ENCODE results near the gene SPI1. TPM values are rescaled to one million over a fixed set of nuclear protein-coding genes. Genes with fewer than 3 reads are reported as not detected.

SPI1 gene
- total RNA-seq, 1 experiment from 2014 or later: not detected

DNA sequence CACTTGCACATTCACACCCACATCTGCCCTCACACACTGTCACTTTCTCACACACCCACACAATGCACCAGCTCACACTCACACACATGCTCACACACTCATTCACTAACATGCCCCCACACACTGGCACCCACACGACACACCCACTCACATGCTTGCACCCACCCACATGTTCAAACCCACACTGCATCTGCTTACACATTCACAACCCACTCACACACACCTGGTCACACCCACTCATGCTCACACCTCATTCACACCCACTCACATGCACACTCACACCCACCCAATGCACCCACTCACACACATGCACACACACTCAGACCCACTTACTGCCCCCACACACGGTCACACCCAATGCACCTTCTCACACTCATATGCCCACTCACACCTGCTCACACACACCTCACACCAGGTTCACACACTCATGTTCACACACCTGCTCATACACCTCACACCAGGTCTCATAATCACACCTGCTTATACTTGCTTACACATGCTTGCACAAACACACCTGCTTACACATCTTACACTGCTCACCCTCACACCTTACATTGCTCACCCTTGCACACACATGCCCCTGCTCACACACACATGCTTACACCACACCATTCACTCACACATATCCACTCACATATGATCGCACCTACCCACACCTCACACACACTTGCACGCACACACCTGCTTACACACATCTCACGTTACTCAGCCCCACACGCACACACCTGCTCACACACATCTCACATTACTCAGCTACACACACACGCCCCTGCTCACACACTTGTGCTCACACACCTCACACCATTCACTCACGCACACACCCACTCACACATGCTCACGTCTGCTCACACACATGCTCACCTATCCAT lies 22.0 kb downstream of the SPI1 start:
- H2BK12ac ChIP-seq (ENCODE audit: insufficient read length, low read depth, low read length): no peak overlapping the region
- no peak for DNase-seq
- 100% methylated on average over 1 of the region's 9 CpGs for WGBS (ENCODE audit: extremely low coverage, insufficient read length, low lambda C conversion rate)

More for the DNA sequence above, 22.0 kb downstream of the SPI1 start:
- no peak overlapping the region for H3K18ac ChIP-seq (ENCODE audit: insufficient read length, low read depth, low read length)
- no peak overlapping the region for H3K9ac ChIP-seq (ENCODE audit: extremely low read depth, insufficient read length, low read length)
- no peak overlapping the region for H3K56ac ChIP-seq (ENCODE audit: insufficient read length, low read depth, low read length)
- no peaks in the 10 kb centered on the region for H3K79me2 ChIP-seq (ENCODE audit: insufficient read depth, low read length)
- no peak overlapping the region for H3T11ph ChIP-seq (ENCODE audit: low read length)
- no peak overlapping the region for H2AFZ ChIP-seq (ENCODE audit: low read length)
- H2AK5ac ChIP-seq (ENCODE audit: insufficient read length, low read length): no peak overlapping the region
- no peak overlapping the region for H3K14ac ChIP-seq (ENCODE audit: insufficient read depth, low read length)
- H3K23ac ChIP-seq (ENCODE audit: insufficient read length, low read depth, low read length): no peak overlapping the region
- no peak overlapping the region for H3K27ac ChIP-seq (ENCODE audit: insufficient read length, low read depth, low read length)
- no peak overlapping the region for H4K5ac ChIP-seq (ENCODE audit: insufficient read length, low read depth, low read length)
- peaks cover 6 to 8% of the 10 kb centered on the region in 2 experiments for H3K4me1 Mint-ChIP-seq
- no peaks in the 10 kb centered on the region for H3K27me3 Mint-ChIP-seq (ENCODE audit: low read depth)
- H3K4ac ChIP-seq (ENCODE audit: low read depth, low read length): no peak overlapping the region
- no peaks in the 10 kb centered on the region for H3K9me3 ChIP-seq (ENCODE audit: control insufficient read depth, low read depth, low read length)
- peaks cover 2% of the 10 kb centered on the region for H4K20me1 ChIP-seq (ENCODE audit: control insufficient read depth, insufficient read depth, insufficient read length)
- H3K27me3 ChIP-seq (ENCODE audit: insufficient read depth, low read length): no peaks in the 10 kb centered on the region
- no peak overlapping the region for H2BK5ac ChIP-seq (ENCODE audit: insufficient read length, low read length)
- H3K23me2 ChIP-seq (ENCODE audit: insufficient read length, low read depth, low read length, poor library complexity, severe bottlenecking): no peaks in the 10 kb centered on the region
- no peak overlapping the region for H2BK15ac ChIP-seq (ENCODE audit: low read depth, low read length)
- TF ChIP-seq, protein P1, sequence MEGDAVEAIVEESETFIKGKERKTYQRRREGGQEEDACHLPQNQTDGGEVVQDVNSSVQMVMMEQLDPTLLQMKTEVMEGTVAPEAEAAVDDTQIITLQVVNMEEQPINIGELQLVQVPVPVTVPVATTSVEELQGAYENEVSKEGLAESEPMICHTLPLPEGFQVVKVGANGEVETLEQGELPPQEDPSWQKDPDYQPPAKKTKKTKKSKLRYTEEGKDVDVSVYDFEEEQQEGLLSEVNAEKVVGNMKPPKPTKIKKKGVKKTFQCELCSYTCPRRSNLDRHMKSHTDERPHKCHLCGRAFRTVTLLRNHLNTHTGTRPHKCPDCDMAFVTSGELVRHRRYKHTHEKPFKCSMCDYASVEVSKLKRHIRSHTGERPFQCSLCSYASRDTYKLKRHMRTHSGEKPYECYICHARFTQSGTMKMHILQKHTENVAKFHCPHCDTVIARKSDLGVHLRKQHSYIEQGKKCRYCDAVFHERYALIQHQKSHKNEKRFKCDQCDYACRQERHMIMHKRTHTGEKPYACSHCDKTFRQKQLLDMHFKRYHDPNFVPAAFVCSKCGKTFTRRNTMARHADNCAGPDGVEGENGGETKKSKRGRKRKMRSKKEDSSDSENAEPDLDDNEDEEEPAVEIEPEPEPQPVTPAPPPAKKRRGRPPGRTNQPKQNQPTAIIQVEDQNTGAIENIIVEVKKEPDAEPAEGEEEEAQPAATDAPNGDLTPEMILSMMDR (conservative IDR thresholded peaks at IDR 0.05): no peak
- H3K27ac Mint-ChIP-seq: no peak overlapping the region
- no peak overlapping the region for H3K4me3 Mint-ChIP-seq
- no peak overlapping the region for H2BK20ac ChIP-seq (ENCODE audit: low read depth, low read length, poor library complexity, severe bottlenecking)
- H3K9me3 Mint-ChIP-seq: no peaks in the 10 kb centered on the region
- H2BK120ac ChIP-seq (ENCODE audit: low read depth, low read length, poor library complexity, severe bottlenecking): no peak overlapping the region
- H3K4me1 ChIP-seq (ENCODE audit: insufficient read depth, low read length): no peaks in the 10 kb centered on the region
- H3K79me1 ChIP-seq (ENCODE audit: insufficient read depth, low read depth, low read length, poor library complexity, severe bottlenecking): no peaks in the 10 kb centered on the region
- no peak overlapping the region for H3K4me2 ChIP-seq (ENCODE audit: insufficient read depth, insufficient read length, low read length)
- H4K8ac ChIP-seq (replicated peaks; ENCODE audit: insufficient read length, low read depth, low read length): peak overlapping the region; percentile 78
- no peaks in the 10 kb centered on the region for H3K36me3 Mint-ChIP-seq (ENCODE audit: insufficient read depth in 1 of 3, low read depth in 3 of 3)
- no peak overlapping the region for H4K91ac ChIP-seq (ENCODE audit: insufficient read length, low read depth, low read length)
